ENCODE measurements around the gene HNRNPM. TPM values are rescaled to one million over a fixed set of nuclear protein-coding genes. Genes with fewer than 3 reads are reported as not detected.

The HNRNPM gene
- total and polyA plus RNA-seq, 2 donors (not counting 1 experiment from before 2014, with no cell fraction given): 137 to 221 TPM

GRCh38 chr19:8463365-8463764 is 18.6 kb downstream of the HNRNPM start:
- H3K27me3 ChIP-seq (replicated peaks in 1 of 4; ENCODE audit: control extremely low read depth in 1 of 4, control insufficient read depth in 3 of 4, insufficient read depth in 4 of 4, low read length in 3 of 4): no peaks in the 10 kb centered on the region
- no peak overlapping the region for H3K27ac ChIP-seq (ENCODE audit: low read length in 2 of 2)
- peaks cover 11 to 76% of the 10 kb centered on the region in 2 experiments for H3K36me3 ChIP-seq (replicated peaks in 1 of 2; ENCODE audit: control extremely low read depth in 1 of 2, control insufficient read depth in 1 of 2, extremely low read depth in 1 of 2, insufficient read depth in 2 of 2, low read length in 1 of 2)
- H3K4me2 ChIP-seq (replicated peaks; ENCODE audit: low read depth, low read length, poor library complexity, severe bottlenecking): no peak overlapping the region
- H3K79me2 ChIP-seq (ENCODE audit: control insufficient read depth, insufficient read depth, low read length): peaks cover 95% of the 10 kb centered on the region
- ChIA-PET CTCF (interaction anchor here (0.9 kb wide), 1 partner anchor 25 kb away, joined by 3 read pairs; no protein-coding TSS in a partner anchor), POLR2A (no interaction called here)
- intact Hi-C loops (cut with micrococcal nuclease): no loop called here
- peaks cover 78% of the 10 kb centered on the region for H4K20me1 ChIP-seq (ENCODE audit: control insufficient read depth, insufficient read depth, low read length, poor library complexity, severe bottlenecking)
- H3K9me3 ChIP-seq (ENCODE audit: control extremely low read depth in 1 of 3, control insufficient read depth in 2 of 3, insufficient read depth in 1 of 3, low read length in 2 of 3): no peaks in the 10 kb centered on the region
- Mint-ChIP-seq H3K27me3 (no peaks in the 10 kb centered on the region), H3K9me3 (ENCODE audit: insufficient read depth) (no peaks in the 10 kb centered on the region), H3K4me1 (peaks cover 36% of the 10 kb centered on the region), H3K27ac (no peak overlapping the region), H3K4me3 (no peak overlapping the region)
- ATAC-seq (ENCODE audit: low read depth): no peak
- H3K4me1 ChIP-seq (ENCODE audit: control insufficient read depth in 2 of 2, insufficient read depth in 2 of 2, low read length in 2 of 2): peaks cover 2 to 7% of the 10 kb centered on the region in 2 donors
- no peak overlapping the region for H3K4me3 ChIP-seq (ENCODE audit: control extremely low read depth in 1 of 5, extremely low read depth in 1 of 5, insufficient read depth in 1 of 5, low read depth in 2 of 5, low read length in 4 of 5)
- H3K9ac ChIP-seq (ENCODE audit: low read length): no peak overlapping the region
- DNase-seq: no peak
- 100% methylated on average over 8 of the region's 8 CpGs for WGBS (ENCODE audit: insufficient coverage)
- TF ChIP-seq CTCF (IDR thresholded peaks at IDR 0.05): no peak
- TF ChIP-seq EZH2 (IDR thresholded peaks at IDR 0.05; ENCODE audit: borderline replicate concordance, insufficient read depth, low read depth, low read length, poor library complexity, severe bottlenecking): no peak
- no peak overlapping the region for H2AFZ ChIP-seq (ENCODE audit: insufficient read depth, low read depth, low read length, poor library complexity, severe bottlenecking)

DNA sequence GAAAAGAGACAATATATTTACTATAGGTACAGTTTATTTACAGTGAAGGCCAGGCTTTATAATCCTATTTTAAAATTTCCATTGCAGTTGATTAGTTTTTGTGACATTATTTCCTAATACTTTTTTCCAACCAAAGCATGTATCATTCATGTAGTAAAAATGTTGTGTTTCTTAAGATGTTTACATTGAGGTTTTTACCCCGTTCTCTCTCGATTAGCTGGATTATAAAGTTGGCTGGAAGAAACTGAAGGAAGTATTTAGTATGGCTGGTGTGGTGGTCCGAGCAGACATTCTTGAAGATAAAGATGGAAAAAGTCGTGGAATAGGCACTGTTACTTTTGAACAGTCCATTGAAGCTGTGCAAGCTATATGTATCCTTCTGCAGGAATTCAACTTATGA is 21.2 kb downstream of the HNRNPM start:
- TF ChIP-seq CTCF (IDR thresholded peaks at IDR 0.05) (no peak), EZH2 (IDR thresholded peaks at IDR 0.05; ENCODE audit: borderline replicate concordance, insufficient read depth, low read depth, low read length, poor library complexity, severe bottlenecking) (no peak)
- H4K20me1 ChIP-seq (ENCODE audit: control insufficient read depth, insufficient read depth, low read length, poor library complexity, severe bottlenecking): peaks cover 72% of the 10 kb centered on the region

More for the DNA sequence above, 21.2 kb downstream of the HNRNPM start:
- Histone ChIP-seq H2AFZ (ENCODE audit: insufficient read depth, low read depth, low read length, poor library complexity, severe bottlenecking) (no peak overlapping the region), H3K36me3 (replicated peaks in 1 of 2; ENCODE audit: control extremely low read depth in 1 of 2, control insufficient read depth in 1 of 2, extremely low read depth in 1 of 2, insufficient read depth in 2 of 2, low read length in 1 of 2) (peaks cover 14 to 83% of the 10 kb centered on the region in 2 experiments), H3K9ac (ENCODE audit: low read length) (no peak overlapping the region), H3K4me3 (ENCODE audit: control extremely low read depth in 1 of 5, extremely low read depth in 1 of 5, insufficient read depth in 1 of 5, low read depth in 2 of 5, low read length in 4 of 5) (no peak overlapping the region), H3K4me1 (ENCODE audit: control insufficient read depth in 2 of 2, insufficient read depth in 2 of 2, low read length in 2 of 2) (no peaks in the 10 kb centered on the region), H3K9me3 (ENCODE audit: control extremely low read depth in 1 of 3, control insufficient read depth in 2 of 3, insufficient read depth in 1 of 3, low read length in 2 of 3) (no peaks in the 10 kb centered on the region), H3K79me2 (ENCODE audit: control insufficient read depth, insufficient read depth, low read length) (peaks cover 94% of the 10 kb centered on the region), H3K4me2 (replicated peaks; ENCODE audit: low read depth, low read length, poor library complexity, severe bottlenecking) (no peak overlapping the region), H3K27ac (ENCODE audit: low read length in 2 of 2) (no peak overlapping the region), H3K27me3 (replicated peaks in 1 of 4; ENCODE audit: control extremely low read depth in 1 of 4, control insufficient read depth in 3 of 4, insufficient read depth in 4 of 4, low read length in 3 of 4) (no peaks in the 10 kb centered on the region)
- no peak for DNase-seq
- ChIA-PET CTCF (no interaction called here), POLR2A (interaction anchor here (0.6 kb wide), 1 partner anchor 10 kb away, joined by 5 read pairs; no protein-coding TSS in a partner anchor)
- Mint-ChIP-seq H3K27me3 (no peaks in the 10 kb centered on the region), H3K9me3 (ENCODE audit: insufficient read depth) (no peaks in the 10 kb centered on the region), H3K4me1 (peaks cover 14% of the 10 kb centered on the region), H3K27ac (no peak overlapping the region), H3K4me3 (no peak overlapping the region)
- 100% methylated on average over 3 of the region's 4 CpGs for WGBS (ENCODE audit: insufficient coverage)
- no peak for ATAC-seq (ENCODE audit: low read depth)
- intact Hi-C loops (cut with micrococcal nuclease): no loop called here

Data from B cell (primary cell).